Measurements from ENCODE around the gene MACO1. TPM values are rescaled to one million over a fixed set of nuclear protein-coding genes. Genes with fewer than 3 reads are reported as not detected.

MACO1 gene
- total and polyA plus RNA-seq, 4 donors, result 15.3 to 23.2 (median 20.6) TPM

DNA sequence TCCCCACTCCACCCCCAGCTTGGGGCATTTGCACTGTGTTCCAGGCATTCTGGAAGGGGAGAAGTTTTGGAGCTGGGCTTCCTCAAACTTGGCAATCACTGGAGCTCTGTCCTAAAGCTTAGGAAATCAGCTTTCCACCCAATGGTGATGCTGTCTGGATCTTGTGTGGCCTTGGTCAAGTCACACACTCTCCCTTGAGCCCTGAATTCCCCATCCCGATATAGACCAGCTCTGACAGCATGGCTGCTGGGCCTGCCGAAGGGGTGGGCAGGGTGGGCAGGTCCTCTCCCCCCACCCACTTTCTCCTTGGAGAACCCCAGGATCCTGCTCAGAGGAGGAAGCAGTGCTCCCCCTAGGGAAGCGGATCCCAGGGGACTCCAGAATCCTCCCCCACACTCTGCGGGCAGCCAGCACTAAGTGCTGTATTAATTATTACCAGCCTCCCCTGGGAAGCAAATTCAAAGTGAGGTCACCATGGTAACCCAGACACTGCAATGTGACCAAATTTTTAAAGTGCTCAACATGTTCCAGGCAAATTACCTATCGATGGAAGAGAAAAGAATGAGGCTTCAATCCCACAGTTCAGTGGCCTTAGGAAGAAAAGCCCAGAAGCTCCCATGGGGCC lies 91.4 kb downstream of the MACO1 start:
- Histone ChIP-seq H3K36me3 (ENCODE audit: control insufficient read depth in 4 of 4, insufficient read depth in 3 of 4, low read depth in 1 of 4, low read length in 3 of 4) (no peaks in the 10 kb centered on the region), H3K27ac (ENCODE audit: low read depth in 1 of 2, low read length in 2 of 2) (no peak overlapping the region), H3K9ac (ENCODE audit: low read depth in 1 of 2, low read length in 2 of 2) (no peak overlapping the region), H3K27me3 (ENCODE audit: control insufficient read depth in 4 of 4, insufficient read depth in 4 of 4, low read length in 3 of 4) (no peaks in the 10 kb centered on the region), H3K4me3 (ENCODE audit: low read depth in 1 of 3, low read length in 3 of 3) (no peak overlapping the region), H3K4me1 (ENCODE audit: control insufficient read depth in 4 of 4, insufficient read depth in 4 of 4, low read length in 3 of 4) (no peaks in the 10 kb centered on the region), H3K9me3 (ENCODE audit: control insufficient read depth in 4 of 4, low read length in 3 of 4) (peaks cover 0 to 3% (median 0%) of the 10 kb centered on the region in 4 donors)
- no peak for TF ChIP-seq HNF4A (conservative IDR thresholded peaks at IDR 0.05)
- TF ChIP-seq, protein P1, sequence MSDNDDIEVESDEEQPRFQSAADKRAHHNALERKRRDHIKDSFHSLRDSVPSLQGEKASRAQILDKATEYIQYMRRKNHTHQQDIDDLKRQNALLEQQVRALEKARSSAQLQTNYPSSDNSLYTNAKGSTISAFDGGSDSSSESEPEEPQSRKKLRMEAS (IDR thresholded peaks at IDR 0.05), result no peak
- TF ChIP-seq HNF4G (IDR thresholded peaks at IDR 0.05), result no peak
- no peak for TF ChIP-seq RAD21 (IDR thresholded peaks at IDR 0.05)
- no peak for TF ChIP-seq TAF1 (conservative IDR thresholded peaks at IDR 0.05)
- no peak for TF ChIP-seq SP1 (IDR thresholded peaks at IDR 0.05)
- TF ChIP-seq JUND (IDR thresholded peaks at IDR 0.05), result no peak
- TF ChIP-seq RXRA (IDR thresholded peaks at IDR 0.05), result no peak
- TF ChIP-seq NR2F2 (IDR thresholded peaks at IDR 0.05), result no peak
- TF ChIP-seq YY1 (IDR thresholded peaks at IDR 0.05), result no peak
- TF ChIP-seq FOXA2 (IDR thresholded peaks at IDR 0.05), result no peak
- TF ChIP-seq GABPA (IDR thresholded peaks at IDR 0.05 in 1 of 2, conservative IDR thresholded peaks at IDR 0.05 in 1 of 2), result no peak
- TF ChIP-seq FOXA1 (IDR thresholded peaks at IDR 0.05), result no peak
- TF ChIP-seq REST (IDR thresholded peaks at IDR 0.05), result no peak
- no peak for DNase-seq (ENCODE audit: low spot score)
- 87% methylated on average over 5 of the region's 5 CpGs for WGBS

GRCh38 chr1:25523542-25523941 lies 92.8 kb downstream of the MACO1 start:
- 85% methylated on average over 10 of the region's 10 CpGs for WGBS
- no peak overlapping the region for H3K9ac ChIP-seq (ENCODE audit: low read depth in 1 of 2, low read length in 2 of 2)

GRCh38 chr1:25524568-25525360 lies 94.1 kb downstream of the MACO1 start:
- Histone ChIP-seq H3K4me1 (ENCODE audit: control insufficient read depth in 4 of 4, insufficient read depth in 4 of 4, low read length in 3 of 4) (no peaks in the 10 kb centered on the region), H3K36me3 (ENCODE audit: control insufficient read depth in 4 of 4, insufficient read depth in 3 of 4, low read depth in 1 of 4, low read length in 3 of 4) (no peaks in the 10 kb centered on the region), H3K9ac (ENCODE audit: low read depth in 1 of 2, low read length in 2 of 2) (no peak overlapping the region), H3K4me3 (ENCODE audit: low read depth in 1 of 3, low read length in 3 of 3) (no peak overlapping the region), H3K27me3 (ENCODE audit: control insufficient read depth in 4 of 4, insufficient read depth in 4 of 4, low read length in 3 of 4) (no peaks in the 10 kb centered on the region), H3K27ac (ENCODE audit: low read depth in 1 of 2, low read length in 2 of 2) (no peak overlapping the region), H3K9me3 (ENCODE audit: control insufficient read depth in 4 of 4, low read length in 3 of 4) (peaks cover 0 to 3% (median 0%) of the 10 kb centered on the region in 4 donors)
- no peak for DNase-seq (ENCODE audit: low spot score)
- 65% methylated on average over 15 of the region's 15 CpGs for WGBS
- TF ChIP-seq GABPA (IDR thresholded peaks at IDR 0.05 in 1 of 2, conservative IDR thresholded peaks at IDR 0.05 in 1 of 2) (no peak), NR2F2 (IDR thresholded peaks at IDR 0.05) (no peak), RXRA (IDR thresholded peaks at IDR 0.05) (no peak), REST (IDR thresholded peaks at IDR 0.05) (no peak), SP1 (IDR thresholded peaks at IDR 0.05) (no peak)
- TF ChIP-seq, protein P2, sequence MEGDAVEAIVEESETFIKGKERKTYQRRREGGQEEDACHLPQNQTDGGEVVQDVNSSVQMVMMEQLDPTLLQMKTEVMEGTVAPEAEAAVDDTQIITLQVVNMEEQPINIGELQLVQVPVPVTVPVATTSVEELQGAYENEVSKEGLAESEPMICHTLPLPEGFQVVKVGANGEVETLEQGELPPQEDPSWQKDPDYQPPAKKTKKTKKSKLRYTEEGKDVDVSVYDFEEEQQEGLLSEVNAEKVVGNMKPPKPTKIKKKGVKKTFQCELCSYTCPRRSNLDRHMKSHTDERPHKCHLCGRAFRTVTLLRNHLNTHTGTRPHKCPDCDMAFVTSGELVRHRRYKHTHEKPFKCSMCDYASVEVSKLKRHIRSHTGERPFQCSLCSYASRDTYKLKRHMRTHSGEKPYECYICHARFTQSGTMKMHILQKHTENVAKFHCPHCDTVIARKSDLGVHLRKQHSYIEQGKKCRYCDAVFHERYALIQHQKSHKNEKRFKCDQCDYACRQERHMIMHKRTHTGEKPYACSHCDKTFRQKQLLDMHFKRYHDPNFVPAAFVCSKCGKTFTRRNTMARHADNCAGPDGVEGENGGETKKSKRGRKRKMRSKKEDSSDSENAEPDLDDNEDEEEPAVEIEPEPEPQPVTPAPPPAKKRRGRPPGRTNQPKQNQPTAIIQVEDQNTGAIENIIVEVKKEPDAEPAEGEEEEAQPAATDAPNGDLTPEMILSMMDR (IDR thresholded peaks at IDR 0.05; ENCODE audit: low read depth, low read length, missing input control), result no peak
- TF ChIP-seq, protein P3, sequence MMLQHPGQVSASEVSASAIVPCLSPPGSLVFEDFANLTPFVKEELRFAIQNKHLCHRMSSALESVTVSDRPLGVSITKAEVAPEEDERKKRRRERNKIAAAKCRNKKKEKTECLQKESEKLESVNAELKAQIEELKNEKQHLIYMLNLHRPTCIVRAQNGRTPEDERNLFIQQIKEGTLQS (IDR thresholded peaks at IDR 0.05), result no peak
- TF ChIP-seq, protein P1 (IDR thresholded peaks at IDR 0.05), result no peak

More at GRCh38 chr1:25523542-25523941, 92.8 kb downstream of the MACO1 start:
- H3K4me1 ChIP-seq (ENCODE audit: control insufficient read depth in 4 of 4, insufficient read depth in 4 of 4, low read length in 3 of 4), result no peaks in the 10 kb centered on the region
- no peaks in the 10 kb centered on the region for H3K27me3 ChIP-seq (ENCODE audit: control insufficient read depth in 4 of 4, insufficient read depth in 4 of 4, low read length in 3 of 4)
- peaks cover 0 to 3% (median 0%) of the 10 kb centered on the region in 4 donors for H3K9me3 ChIP-seq (ENCODE audit: control insufficient read depth in 4 of 4, low read length in 3 of 4)
- no peaks in the 10 kb centered on the region for H3K36me3 ChIP-seq (ENCODE audit: control insufficient read depth in 4 of 4, insufficient read depth in 3 of 4, low read depth in 1 of 4, low read length in 3 of 4)
- no peak overlapping the region for H3K27ac ChIP-seq (ENCODE audit: low read depth in 1 of 2, low read length in 2 of 2)
- DNase-seq (ENCODE audit: low spot score), result no peak
- TF ChIP-seq GABPA (IDR thresholded peaks at IDR 0.05 in 1 of 2, conservative IDR thresholded peaks at IDR 0.05 in 1 of 2) (no peak), RAD21 (IDR thresholded peaks at IDR 0.05) (peak in 1 of 2 donors; percentile 27)
- no peak overlapping the region for H3K4me3 ChIP-seq (ENCODE audit: low read depth in 1 of 3, low read length in 3 of 3)
